ENCODE results near the gene MAT1A. TPM values are rescaled to one million over a fixed set of nuclear protein-coding genes. Genes with fewer than 3 reads are reported as not detected.

MAT1A gene
- total RNA-seq, 1 experiment from 2014 or later, result 2.1 TPM

DNA sequence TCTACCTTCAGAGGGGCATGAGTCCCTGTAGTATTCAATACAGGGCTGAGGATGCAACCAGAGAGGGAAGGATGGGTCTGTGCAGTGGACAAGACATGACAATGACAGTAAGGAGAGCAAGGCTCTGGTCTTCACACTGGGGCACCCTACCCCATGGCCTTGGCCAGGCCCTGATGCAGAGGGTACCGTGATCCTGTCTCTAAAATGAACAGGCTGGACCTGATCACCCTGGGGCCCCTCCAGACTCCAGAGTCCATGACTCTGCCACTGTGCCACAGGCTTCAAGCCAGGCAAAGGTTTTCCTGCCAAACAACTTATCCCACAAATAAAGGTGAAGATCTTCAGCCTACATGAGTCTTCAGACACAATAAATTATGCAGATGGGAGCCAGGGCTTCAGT is 4.9 kb downstream of the MAT1A start:
- Histone ChIP-seq H3K23me2 (ENCODE audit: insufficient read length, low read depth, low read length, poor library complexity, severe bottlenecking) (no peaks in the 10 kb centered on the region), H2BK12ac (ENCODE audit: insufficient read length, low read depth, low read length) (no peak overlapping the region), H3K23ac (ENCODE audit: insufficient read length, low read depth, low read length) (no peak overlapping the region), H2AK5ac (ENCODE audit: insufficient read length, low read length) (no peak overlapping the region), H4K8ac (replicated peaks; ENCODE audit: insufficient read length, low read depth, low read length) (no peak overlapping the region), H3K9me3 (ENCODE audit: control insufficient read depth, low read depth, low read length) (no peaks in the 10 kb centered on the region), H3K4ac (ENCODE audit: low read depth, low read length) (no peak overlapping the region), H3K79me1 (ENCODE audit: insufficient read depth, low read depth, low read length, poor library complexity, severe bottlenecking) (no peaks in the 10 kb centered on the region), H2BK5ac (ENCODE audit: insufficient read length, low read length) (no peak overlapping the region), H3K27ac (ENCODE audit: insufficient read length, low read depth, low read length) (no peak overlapping the region), H3K18ac (ENCODE audit: insufficient read length, low read depth, low read length) (no peak overlapping the region), H2AFZ (ENCODE audit: low read length) (no peak overlapping the region), H3K9ac (ENCODE audit: extremely low read depth, insufficient read length, low read length) (no peak overlapping the region), H3K4me2 (ENCODE audit: insufficient read depth, insufficient read length, low read length) (no peak overlapping the region), H2BK15ac (ENCODE audit: low read depth, low read length) (no peak overlapping the region), H4K20me1 (ENCODE audit: control insufficient read depth, insufficient read depth, insufficient read length) (no peaks in the 10 kb centered on the region), H3K56ac (ENCODE audit: insufficient read length, low read depth, low read length) (no peak overlapping the region), H4K5ac (ENCODE audit: insufficient read length, low read depth, low read length) (no peak overlapping the region), H3K4me1 (ENCODE audit: insufficient read depth, low read length) (no peaks in the 10 kb centered on the region), H2BK120ac (ENCODE audit: low read depth, low read length, poor library complexity, severe bottlenecking) (no peak overlapping the region), H2BK20ac (ENCODE audit: low read depth, low read length, poor library complexity, severe bottlenecking) (no peak overlapping the region), H3K27me3 (ENCODE audit: insufficient read depth, low read length) (no peaks in the 10 kb centered on the region; the same call in 1 of the 2 replicates), H3K14ac (ENCODE audit: insufficient read depth, low read length) (no peak overlapping the region), H3K79me2 (ENCODE audit: insufficient read depth, low read length) (no peaks in the 10 kb centered on the region), H4K91ac (ENCODE audit: insufficient read length, low read depth, low read length) (no peak overlapping the region), H3T11ph (ENCODE audit: low read length) (no peak overlapping the region)
- Mint-ChIP-seq H3K4me1 (peaks cover 3 to 11% of the 10 kb centered on the region in 2 experiments), H3K36me3 (ENCODE audit: insufficient read depth in 1 of 3, low read depth in 3 of 3) (no peaks in the 10 kb centered on the region), H3K9me3 (no peaks in the 10 kb centered on the region), H3K27ac (no peak overlapping the region), H3K27me3 (ENCODE audit: low read depth) (peaks cover 13% of the 10 kb centered on the region), H3K4me3 (no peak overlapping the region)
- TF ChIP-seq, protein P1, sequence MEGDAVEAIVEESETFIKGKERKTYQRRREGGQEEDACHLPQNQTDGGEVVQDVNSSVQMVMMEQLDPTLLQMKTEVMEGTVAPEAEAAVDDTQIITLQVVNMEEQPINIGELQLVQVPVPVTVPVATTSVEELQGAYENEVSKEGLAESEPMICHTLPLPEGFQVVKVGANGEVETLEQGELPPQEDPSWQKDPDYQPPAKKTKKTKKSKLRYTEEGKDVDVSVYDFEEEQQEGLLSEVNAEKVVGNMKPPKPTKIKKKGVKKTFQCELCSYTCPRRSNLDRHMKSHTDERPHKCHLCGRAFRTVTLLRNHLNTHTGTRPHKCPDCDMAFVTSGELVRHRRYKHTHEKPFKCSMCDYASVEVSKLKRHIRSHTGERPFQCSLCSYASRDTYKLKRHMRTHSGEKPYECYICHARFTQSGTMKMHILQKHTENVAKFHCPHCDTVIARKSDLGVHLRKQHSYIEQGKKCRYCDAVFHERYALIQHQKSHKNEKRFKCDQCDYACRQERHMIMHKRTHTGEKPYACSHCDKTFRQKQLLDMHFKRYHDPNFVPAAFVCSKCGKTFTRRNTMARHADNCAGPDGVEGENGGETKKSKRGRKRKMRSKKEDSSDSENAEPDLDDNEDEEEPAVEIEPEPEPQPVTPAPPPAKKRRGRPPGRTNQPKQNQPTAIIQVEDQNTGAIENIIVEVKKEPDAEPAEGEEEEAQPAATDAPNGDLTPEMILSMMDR (conservative IDR thresholded peaks at IDR 0.05), result no peak
- no CpG with 5 or more reads among the region's 1 CpG for WGBS (ENCODE audit: extremely low coverage, insufficient read length, low lambda C conversion rate)
- no peak for DNase-seq

Data from H9 (cell line).